NCI-H748 (cell line): ENCODE data around the gene DGKH.
A peak's percentile ranks its signal among the peaks of the same experiment; 100 is the strongest.
"Not testable (repeated sequence)": the region's sequence is repeated elsewhere in the genome, so short reads cannot be mapped to it uniquely, and the experiment has no call there.

Experiments used
- DNase-seq: peaks from one replicate; lab custom pipeline; 2025; ENCODE audit not compliant: unreplicated experiment; lab: John Stamatoyannopoulos, UW

DGKH gene

GRCh38 chr13:42153199-42154113 lies 105.0 kb downstream of the DGKH start:
- no peak for DNase-seq

GRCh38 chr13:42155251-42155650 lies 106.8 kb downstream of the DGKH start:
- no peak for DNase-seq

GRCh38 chr13:42163338-42163737 lies 114.9 kb downstream of the DGKH start:
- DNase-seq, result not testable (repeated sequence)

GRCh38 chr13:42163910-42164309 lies 115.5 kb downstream of the DGKH start:
- not testable (repeated sequence) for DNase-seq

GRCh38 chr13:42164557-42165125 lies 116.2 kb downstream of the DGKH start:
- no peak for DNase-seq

GRCh38 chr13:42168496-42168895 lies 120.0 kb downstream of the DGKH start:
- DNase-seq, result no peak

GRCh38 chr13:42170029-42170428 lies 121.6 kb downstream of the DGKH start:
- no peak for DNase-seq

- no peak for DNase-seq
These were observed 125.4 kb downstream of the DGKH start for GRCh38 chr13:42173789-42174343.

GRCh38 chr13:42174344-42175162 lies 126.1 kb downstream of the DGKH start:
- DNase-seq, result no peak

GRCh38 chr13:42176294-42176693 lies 127.8 kb downstream of the DGKH start:
- no peak for DNase-seq

GRCh38 chr13:42177189-42177588 lies 128.7 kb downstream of the DGKH start:
- DNase-seq, result no peak

GRCh38 chr13:42181381-42181953 lies 133.0 kb downstream of the DGKH start:
- DNase-seq, result no peak

GRCh38 chr13:42189061-42189460 lies 140.6 kb downstream of the DGKH start:
- DNase-seq, result no peak

- no peak for DNase-seq
These were observed 142.1 kb downstream of the DGKH start for GRCh38 chr13:42190529-42190928.

GRCh38 chr13:42211704-42212464 lies 163.4 kb downstream of the DGKH start:
- no peak for DNase-seq

GRCh38 chr13:42214446-42214845 lies 166.0 kb downstream of the DGKH start:
- no peak for DNase-seq

- peak; percentile 5 for DNase-seq
These were observed 167.4 kb downstream of the DGKH start for GRCh38 chr13:42215578-42216421.

GRCh38 chr13:42216422-42216735 lies 167.9 kb downstream of the DGKH start:
- DNase-seq, result no peak

- DNase-seq, result no peak
These were observed 170.1 kb downstream of the DGKH start for GRCh38 chr13:42218576-42218975.
